SH-SY5Y (cell line): ENCODE data around the gene POLR1A.

Experiments
- GATA2 ChIP-seq: IDR thresholded peaks from 2 replicates; pipeline ENCODE4 v1.6.1; 2011; ENCODE audit warnings: mild to moderate bottlenecking, low read depth, low read length
- GATA3 ChIP-seq: IDR thresholded peaks from 2 replicates; pipeline ENCODE4 v1.6.1; 2011; ENCODE audit warnings: low read depth, mild to moderate bottlenecking, low read length, moderate library complexity

GRCh38 chr2:86006524-86006923 lies 99.2 kb downstream of the POLR1A start:
- TF ChIP-seq GATA2 = no peak
- TF ChIP-seq GATA3 = no peak
